Hematopoietic multipotent progenitor cell treated with erythropoietin and hydrocortisone succinate and interleukin-3 and kit ligand, for 17 days (in vitro differentiated cells): ENCODE data around the gene DCBLD1.

Source experiments
- DNase-seq: peaks from one replicate; pipeline ENCODE4 v3.0.0-alpha.2; 2015; ENCODE audit warnings: low spot score

The DCBLD1 gene

GRCh38 chr6:117472667-117473066 lies 9.8 kb upstream of the DCBLD1 start:
- no peak for DNase-seq

GRCh38 chr6:117473401-117473800 lies 9.1 kb upstream of the DCBLD1 start:
- no peak for DNase-seq

DNA sequence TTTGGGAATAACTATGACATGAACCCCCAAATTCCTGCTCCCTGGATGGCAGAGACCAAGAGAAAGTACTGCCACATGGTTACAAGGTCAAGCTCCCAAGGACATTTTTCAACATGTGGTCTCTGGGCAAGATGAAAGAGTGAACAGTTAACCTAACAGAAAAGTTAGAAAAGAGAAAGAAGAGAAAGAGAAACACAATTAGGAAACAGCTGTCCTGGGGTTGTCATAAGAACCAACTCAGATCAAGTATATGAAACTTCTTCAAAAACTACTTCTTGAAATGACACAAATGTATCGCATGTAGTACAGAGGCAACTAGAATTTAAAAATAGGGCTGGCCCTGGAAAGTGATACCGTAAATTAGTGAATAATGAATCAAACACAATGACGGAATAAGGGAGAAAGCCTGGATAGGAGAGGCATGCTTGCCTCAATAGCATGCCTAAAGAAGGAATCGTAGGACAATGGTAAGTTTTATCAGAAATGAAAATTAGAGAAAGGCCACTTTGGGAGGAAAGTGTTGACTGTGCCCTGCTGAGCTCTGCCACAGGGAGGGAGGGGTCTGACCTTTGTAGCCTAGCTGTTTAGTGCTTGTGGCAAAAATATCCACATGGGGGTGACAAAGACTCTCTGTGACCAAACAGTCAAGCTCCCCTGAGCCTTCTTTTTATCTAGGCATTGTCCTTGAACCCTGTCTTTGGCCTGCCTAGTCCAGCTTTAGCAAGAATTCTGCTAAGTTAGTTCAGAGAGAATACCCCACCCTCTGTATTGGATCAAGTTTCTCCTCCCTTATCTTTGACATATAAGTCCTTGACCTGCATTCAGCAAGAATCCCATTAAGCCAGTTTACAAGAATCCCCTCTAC lies 4.3 kb upstream of the DCBLD1 start:
- DNase-seq: no peak

DNA sequence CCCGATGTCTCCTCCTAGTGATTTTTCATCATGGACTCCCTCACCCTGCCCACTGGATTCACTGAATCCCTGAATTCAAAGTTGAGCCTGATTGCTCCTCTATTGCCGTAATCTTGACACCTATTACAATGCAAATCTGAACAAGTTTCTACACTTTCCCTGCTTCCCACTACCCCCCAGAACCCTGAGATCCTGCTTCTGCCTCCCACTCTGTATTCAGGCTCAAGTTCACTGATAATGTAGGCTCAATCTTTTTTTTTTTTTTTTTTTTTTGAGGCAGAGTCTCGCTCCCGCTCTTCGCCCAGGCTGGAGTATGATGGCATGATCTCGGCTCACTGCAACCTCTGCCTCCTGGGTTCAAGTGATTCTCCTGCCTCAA lies 3.6 kb upstream of the DCBLD1 start:
- no peak for DNase-seq

DNA sequence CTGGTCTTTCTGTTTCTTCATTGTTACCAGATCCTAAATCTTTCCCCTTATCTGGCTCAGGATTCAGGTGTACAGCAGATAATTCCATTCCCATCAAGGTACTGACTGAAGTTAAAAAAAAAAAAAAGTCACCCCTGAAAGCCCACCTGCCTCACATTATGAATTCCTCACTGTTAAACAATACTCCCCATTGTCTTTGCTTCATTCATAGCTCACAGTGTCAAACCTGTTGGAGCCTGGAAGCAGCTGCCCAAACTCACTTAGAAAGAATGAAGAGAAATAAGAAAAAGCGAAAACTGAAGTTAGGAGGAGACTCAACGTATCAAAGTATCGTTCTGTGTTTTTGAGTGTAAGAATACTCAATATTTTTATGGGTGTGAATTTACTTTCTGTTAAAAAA lies 1.8 kb upstream of the DCBLD1 start:
- no peak for DNase-seq

- no peak for DNase-seq
These were observed 1.1 kb upstream of the DCBLD1 start for GRCh38 chr6:117481278-117481925.

- no peak for DNase-seq
These were observed 591 bp upstream of the DCBLD1 start for GRCh38 chr6:117481926-117482239.

DNA sequence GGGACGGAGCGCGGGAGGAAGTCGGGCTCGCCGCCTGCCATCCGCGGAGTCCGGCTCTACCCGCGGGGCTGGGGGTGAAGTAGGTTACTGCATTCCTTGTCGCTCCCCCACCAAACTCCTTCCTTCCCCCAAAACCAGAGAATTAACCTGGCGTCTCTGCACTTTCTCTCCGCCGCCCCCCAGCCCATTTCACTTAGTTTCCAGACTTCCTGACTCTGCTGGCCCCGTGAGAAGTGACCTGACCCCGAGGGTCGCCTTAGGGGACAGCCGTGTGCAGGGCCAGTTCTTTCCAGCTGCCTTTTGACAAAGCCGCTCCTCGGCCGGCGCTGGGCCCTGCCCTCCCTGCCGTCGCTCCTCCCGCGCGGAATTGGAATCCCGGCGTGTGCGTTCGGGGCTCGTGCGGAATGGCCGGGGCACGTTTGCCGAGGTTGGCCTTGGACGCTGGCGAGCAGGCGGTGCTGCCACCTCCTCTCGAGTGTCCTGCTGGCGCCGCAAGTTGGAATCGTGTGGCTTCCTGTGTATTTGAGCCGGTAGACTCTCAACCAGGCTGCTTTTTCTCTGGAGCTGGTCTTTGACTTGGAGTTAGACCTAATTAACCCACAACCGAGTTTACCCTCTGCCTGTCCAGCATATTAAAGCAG lies 650 bp downstream of the DCBLD1 start:
- no peak for DNase-seq

DNA sequence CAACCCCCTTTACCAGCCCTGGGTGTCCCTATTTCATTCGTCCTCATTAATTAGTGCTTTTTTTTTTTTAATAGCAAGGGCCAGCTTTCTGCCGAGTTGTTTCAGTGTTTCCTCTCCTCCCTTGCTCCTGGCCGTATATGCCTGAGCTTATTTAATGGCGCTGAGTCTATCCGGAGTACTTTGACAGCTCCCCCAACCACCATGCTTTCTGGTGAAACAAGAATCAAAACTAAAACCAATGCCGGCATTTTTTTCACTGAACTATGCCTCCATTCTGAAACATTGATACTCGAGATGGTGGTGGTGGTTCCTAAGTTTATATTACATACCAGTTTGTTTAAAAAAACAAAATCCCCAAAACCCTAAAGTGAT lies 1.2 kb downstream of the DCBLD1 start:
- DNase-seq: no peak

GRCh38 chr6:117484052-117484646 lies 1.7 kb downstream of the DCBLD1 start:
- DNase-seq: no peak

GRCh38 chr6:117485433-117485832 lies 3.0 kb downstream of the DCBLD1 start:
- DNase-seq: no peak

DNA sequence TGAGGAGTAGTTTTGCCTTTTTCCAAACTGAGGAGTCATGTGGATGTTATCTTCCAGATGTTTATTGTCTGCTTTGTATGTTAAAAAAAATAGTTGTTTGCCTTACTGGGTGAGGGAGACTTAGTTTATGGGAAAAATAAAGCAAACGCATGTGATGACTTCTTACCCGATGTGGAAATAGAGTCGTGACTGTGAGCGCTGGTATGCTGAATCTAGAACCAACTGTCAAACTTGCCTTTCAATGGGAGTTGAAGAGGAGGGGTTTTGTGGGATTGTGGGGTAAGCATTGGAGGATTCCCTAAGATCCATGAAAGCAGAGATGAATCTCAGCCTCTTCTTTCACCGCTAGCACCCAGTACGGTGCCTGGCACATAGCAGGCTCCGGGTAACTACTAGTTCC lies 5.3 kb downstream of the DCBLD1 start:
- no peak for DNase-seq

DNA sequence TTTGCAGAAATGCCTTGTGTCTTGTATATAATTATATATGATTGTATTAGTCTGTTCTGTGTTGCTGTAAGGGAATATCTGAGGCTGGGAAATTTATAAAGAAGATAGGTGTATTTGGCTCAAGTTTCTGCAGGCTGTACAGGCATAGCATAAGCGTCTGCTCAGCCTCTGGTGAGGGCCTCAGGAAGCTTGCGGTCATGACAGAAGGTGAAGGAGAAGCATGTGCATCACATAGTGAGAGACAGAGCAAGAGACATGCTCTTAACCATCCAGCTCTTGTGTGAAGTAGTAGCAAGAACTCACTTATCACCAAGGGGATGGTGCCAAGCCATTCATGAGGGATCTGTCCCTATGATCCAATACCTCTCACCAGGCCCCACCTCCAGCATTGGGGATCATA lies 6.5 kb downstream of the DCBLD1 start:
- no peak for DNase-seq

DNA sequence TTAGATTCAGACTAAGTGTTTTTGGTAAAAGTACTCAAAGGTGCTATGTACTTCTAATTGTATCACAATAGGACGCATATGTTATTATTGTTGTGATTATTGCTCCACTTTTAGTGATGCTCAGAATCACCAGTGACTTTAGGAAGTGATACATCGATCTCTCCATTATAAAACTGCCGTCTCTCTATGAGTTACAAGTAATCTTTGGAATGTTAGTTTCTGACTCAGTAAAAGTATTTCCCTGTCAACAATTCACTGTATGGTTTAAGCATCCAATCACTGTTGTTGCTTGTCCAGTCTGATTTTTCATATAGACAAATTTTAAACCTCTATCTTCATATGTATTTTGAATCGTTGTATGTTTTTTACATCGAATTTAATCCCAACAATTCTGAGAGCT lies 9.4 kb downstream of the DCBLD1 start:
- DNase-seq: no peak

DNA sequence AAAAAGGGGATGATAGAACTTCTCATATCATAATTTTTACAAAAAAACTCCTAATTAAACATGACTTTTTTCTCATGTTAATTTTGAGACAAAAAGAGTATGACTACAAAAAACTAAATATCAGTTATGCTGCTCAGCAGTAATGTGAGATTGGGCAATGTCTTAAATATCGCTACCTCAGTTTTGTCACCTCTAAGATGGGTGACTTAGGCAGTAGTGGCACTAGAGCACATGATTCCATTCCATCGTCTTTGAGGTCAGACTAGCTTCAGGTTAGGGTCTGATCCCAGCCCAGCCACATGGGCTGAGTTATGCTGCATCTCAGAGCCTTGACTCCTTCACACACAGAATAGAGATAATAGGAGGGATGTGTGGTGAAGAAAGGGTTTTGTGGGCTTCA lies 11.0 kb downstream of the DCBLD1 start:
- DNase-seq: no peak

DNA sequence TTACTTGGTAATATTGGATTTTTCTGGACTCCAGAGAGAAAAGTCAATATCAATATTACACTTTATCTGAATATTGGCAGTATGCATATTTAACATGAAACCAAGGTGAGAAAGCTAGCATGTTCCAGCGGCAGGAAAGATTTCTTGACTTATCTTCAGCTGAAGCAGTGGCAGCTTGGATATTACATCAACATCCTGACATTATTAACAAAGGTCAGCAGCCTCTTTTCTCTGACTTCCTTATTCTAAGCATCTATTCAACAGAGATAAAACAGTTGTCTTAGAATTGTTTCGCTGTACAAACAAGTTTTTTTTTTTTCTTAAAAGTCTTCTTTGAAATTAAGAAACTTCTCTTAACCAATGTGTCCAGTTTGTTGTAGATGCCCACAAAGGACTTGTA lies 11.8 kb downstream of the DCBLD1 start:
- no peak for DNase-seq

- DNase-seq: no peak
These were observed 12.3 kb downstream of the DCBLD1 start for GRCh38 chr6:117494694-117495318.

DNA sequence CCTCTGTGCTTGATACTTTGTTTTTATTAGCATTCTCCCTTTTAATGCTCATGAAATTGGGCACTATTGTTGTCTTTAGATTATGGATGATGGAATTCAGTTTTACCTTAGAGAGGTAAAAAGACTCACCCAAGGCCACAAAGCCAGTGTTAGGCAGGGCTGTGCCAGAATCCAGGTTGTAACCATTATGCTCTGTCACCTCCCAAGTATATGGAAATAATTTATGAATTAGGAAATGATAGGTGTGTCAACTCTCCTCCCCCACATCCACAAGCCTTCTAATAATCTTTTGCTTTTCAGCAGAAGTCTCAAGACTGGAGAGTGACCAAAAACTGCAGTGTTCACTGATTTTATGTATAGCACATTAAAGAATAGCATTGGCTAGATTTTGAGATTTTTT lies 13.0 kb downstream of the DCBLD1 start:
- DNase-seq: no peak

DNA sequence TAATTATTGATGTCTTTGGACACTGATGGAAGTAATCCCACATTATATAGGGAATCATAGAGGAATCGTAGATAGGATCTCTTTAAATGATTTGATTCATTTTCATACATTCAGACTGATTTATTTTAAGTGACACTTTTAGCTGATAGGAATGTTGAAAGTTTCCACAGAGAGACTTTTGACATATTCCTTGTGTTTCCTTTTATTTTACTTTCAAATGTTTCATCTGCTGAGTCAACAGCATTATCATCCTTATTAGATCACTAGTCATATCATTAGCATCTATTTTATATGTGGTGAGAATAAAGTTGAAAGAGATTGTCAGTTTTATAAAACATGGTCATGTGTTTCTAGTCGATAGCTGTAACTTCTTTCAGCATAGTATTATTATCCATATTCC lies 13.4 kb downstream of the DCBLD1 start:
- no peak for DNase-seq

DNA sequence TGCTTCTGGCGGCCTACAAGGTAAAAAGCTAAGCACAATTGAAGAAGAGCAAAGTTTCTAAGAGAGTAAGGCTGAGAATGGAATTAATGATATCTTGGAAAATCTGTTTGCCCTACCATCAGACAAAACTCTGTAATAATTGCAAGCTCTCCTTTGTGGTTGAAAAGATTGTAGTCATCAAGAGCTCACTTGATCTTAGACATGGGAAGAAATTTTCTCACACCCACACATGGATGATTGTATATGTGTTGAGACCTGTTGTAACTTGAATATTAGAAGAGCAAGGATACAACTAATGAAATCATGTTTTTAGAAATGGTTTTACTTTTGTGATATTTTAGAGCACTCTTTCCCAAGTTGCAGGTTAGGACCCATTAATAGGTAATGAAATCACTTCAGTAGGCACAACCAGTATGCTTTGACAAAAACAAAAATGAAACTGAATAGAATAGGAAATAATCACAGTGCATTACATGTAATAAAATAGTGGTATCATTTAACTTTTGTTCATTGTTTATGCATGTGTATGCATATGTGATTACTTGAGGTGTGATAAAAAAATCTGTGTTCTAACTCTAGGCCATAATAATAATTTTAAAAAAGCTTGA lies 14.0 kb downstream of the DCBLD1 start:
- DNase-seq: no peak

DNA sequence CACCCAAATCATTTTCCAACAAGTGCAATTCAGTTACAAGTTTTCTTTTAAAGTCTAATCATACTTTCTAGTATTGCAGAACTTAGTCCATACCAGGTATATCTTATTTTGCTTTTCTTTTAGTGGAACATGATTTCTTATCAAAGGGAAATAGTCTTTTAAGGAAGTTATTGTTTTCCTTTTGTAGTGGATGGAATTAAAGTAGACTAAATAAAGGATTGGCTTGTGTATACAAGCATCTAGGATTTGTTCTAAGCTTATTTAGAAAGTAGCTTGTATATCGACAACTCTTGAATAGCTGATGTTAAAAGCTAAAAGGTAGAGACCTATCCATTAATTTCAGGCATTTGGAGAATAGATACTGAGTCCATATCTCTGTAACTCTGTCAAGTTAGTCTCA lies 14.8 kb downstream of the DCBLD1 start:
- no peak for DNase-seq

DNA sequence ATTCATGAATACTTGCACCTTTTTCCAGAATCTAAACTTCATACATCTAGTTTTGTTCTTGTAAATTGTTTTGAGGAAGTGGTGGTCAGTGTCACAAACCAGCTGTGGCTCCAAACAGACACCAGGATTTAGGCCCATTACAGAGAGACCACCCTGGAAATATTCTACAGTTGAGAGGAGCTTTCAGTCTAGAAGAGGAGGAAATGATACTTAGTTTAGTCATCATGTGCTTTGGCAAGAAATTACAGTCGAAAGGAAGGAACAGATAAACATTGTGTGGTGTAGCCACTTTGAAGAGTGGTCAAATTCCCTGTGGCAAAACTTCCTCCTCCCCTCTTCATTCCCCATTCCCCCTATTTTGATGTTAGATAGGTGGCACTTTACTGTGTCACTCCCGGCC lies 15.7 kb downstream of the DCBLD1 start:
- DNase-seq: no peak
